ENCODE results near the gene CTTNBP2NL. TPM values are rescaled to one million over a fixed set of nuclear protein-coding genes. Genes with fewer than 3 reads are reported as not detected.

Gene CTTNBP2NL
- total RNA-seq, 1 experiment from 2014 or later = 38.8 TPM

GRCh38 chr1:112464501-112464900 lies 68.5 kb downstream of the CTTNBP2NL start:
- no peaks in the 10 kb centered on the region for H3K79me2 ChIP-seq (ENCODE audit: insufficient read depth, low read length)
- H3K4me1 Mint-ChIP-seq = peaks cover 38 to 39% of the 10 kb centered on the region in 2 experiments
- peaks cover 2% of the 10 kb centered on the region for H4K20me1 ChIP-seq (ENCODE audit: control insufficient read depth, insufficient read depth, insufficient read length)
- H3K9ac ChIP-seq (ENCODE audit: extremely low read depth, insufficient read length, low read length) = no peak overlapping the region
- WGBS (ENCODE audit: extremely low coverage, insufficient read length, low lambda C conversion rate) = no CpG with 5 or more reads among the region's 4 CpGs
- H2BK120ac ChIP-seq (ENCODE audit: low read depth, low read length, poor library complexity, severe bottlenecking) = no peak overlapping the region
- no peak overlapping the region for H3K4ac ChIP-seq (ENCODE audit: low read depth, low read length)
- H2BK20ac ChIP-seq (ENCODE audit: low read depth, low read length, poor library complexity, severe bottlenecking) = no peak overlapping the region
- no peaks in the 10 kb centered on the region for H3K36me3 Mint-ChIP-seq (ENCODE audit: insufficient read depth in 1 of 3, low read depth in 3 of 3)
- no peak overlapping the region for H2BK12ac ChIP-seq (ENCODE audit: insufficient read length, low read depth, low read length)
- no peak overlapping the region for H2BK15ac ChIP-seq (ENCODE audit: low read depth, low read length)
- no peak overlapping the region for H3K18ac ChIP-seq (ENCODE audit: insufficient read length, low read depth, low read length)
- no peak overlapping the region for H3K56ac ChIP-seq (ENCODE audit: insufficient read length, low read depth, low read length)
- H3K23ac ChIP-seq (ENCODE audit: insufficient read length, low read depth, low read length) = no peak overlapping the region
- peaks cover 14% of the 10 kb centered on the region for H3K27me3 Mint-ChIP-seq (ENCODE audit: low read depth)
- H4K8ac ChIP-seq (replicated peaks; ENCODE audit: insufficient read length, low read depth, low read length) = no peak overlapping the region
- H3T11ph ChIP-seq (ENCODE audit: low read length) = no peak overlapping the region
- H2BK5ac ChIP-seq (ENCODE audit: insufficient read length, low read length) = no peak overlapping the region
- H3K79me1 ChIP-seq (ENCODE audit: insufficient read depth, low read depth, low read length, poor library complexity, severe bottlenecking) = no peaks in the 10 kb centered on the region
- TF ChIP-seq CTCF (conservative IDR thresholded peaks at IDR 0.05) = no peak
- no peak overlapping the region for H4K91ac ChIP-seq (ENCODE audit: insufficient read length, low read depth, low read length)
- H3K4me2 ChIP-seq (ENCODE audit: insufficient read depth, insufficient read length, low read length) = no peak overlapping the region
- DNase-seq = peak; percentile 39
- H3K14ac ChIP-seq (ENCODE audit: insufficient read depth, low read length) = no peak overlapping the region
- no peaks in the 10 kb centered on the region for H3K9me3 ChIP-seq (ENCODE audit: control insufficient read depth, low read depth, low read length)
- H2AFZ ChIP-seq (ENCODE audit: low read length) = no peak overlapping the region
- no peaks in the 10 kb centered on the region for H3K9me3 Mint-ChIP-seq
- H2AK5ac ChIP-seq (ENCODE audit: insufficient read length, low read length) = no peak overlapping the region
- no peak overlapping the region for H3K27ac ChIP-seq (ENCODE audit: insufficient read length, low read depth, low read length)
- H3K23me2 ChIP-seq (ENCODE audit: insufficient read length, low read depth, low read length, poor library complexity, severe bottlenecking) = no peaks in the 10 kb centered on the region
- H4K5ac ChIP-seq (ENCODE audit: insufficient read length, low read depth, low read length) = no peak overlapping the region
- H3K4me3 Mint-ChIP-seq = no peak overlapping the region
- H3K27ac Mint-ChIP-seq = no peak overlapping the region
- no peaks in the 10 kb centered on the region; the same call in 1 of the 2 replicates for H3K4me1 ChIP-seq (ENCODE audit: insufficient read depth, low read length)
- H3K27me3 ChIP-seq (ENCODE audit: insufficient read depth, low read length) = peaks cover 2% of the 10 kb centered on the region; the same call in 1 of the 2 replicates
